Stimulated activated CD8-positive, alpha-beta memory T cell treated with anti-CD3 and anti-CD28 coated beads, Interleukin-2, amount 100 ng/mL, for 1 hour (primary cell): ENCODE measurements around the gene COPS6.

Experiments used
- DNase-seq, 2 donors: peaks; one replicate each; pipeline ENCODE4 v3.0.0-alpha.2; 2020; ENCODE audit warnings: low read depth in 2 of 2

The COPS6 gene

DNA sequence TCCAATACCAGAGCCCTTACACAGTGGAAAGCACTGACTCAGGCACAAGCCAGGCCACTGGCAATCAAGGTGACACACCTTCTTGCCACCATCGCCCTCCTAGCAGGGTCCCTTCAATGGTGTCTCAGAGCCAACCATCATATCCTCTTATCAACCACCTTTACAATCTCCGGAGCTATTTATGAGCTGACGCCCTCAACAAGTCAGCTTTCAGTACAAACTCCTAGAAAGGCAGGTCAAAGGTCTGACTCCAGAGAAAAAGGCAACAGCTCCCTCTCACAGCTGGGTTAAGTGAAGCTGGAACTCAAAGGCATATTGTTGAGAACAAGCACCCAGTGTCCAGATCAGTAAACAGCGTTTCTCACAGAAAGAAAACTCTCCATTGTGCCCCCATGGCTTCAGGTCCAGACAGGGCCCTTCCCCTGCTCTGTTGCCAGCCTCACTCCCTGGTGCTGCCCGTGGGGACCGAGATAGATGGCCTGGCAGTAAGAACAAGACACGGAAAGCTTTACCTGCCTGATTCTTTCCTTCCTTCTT lies 9.7 kb upstream of the COPS6 start:
- DNase-seq = no peak

GRCh38 chr7:100080907-100081534 lies 7.7 kb upstream of the COPS6 start:
- no peak for DNase-seq

DNA sequence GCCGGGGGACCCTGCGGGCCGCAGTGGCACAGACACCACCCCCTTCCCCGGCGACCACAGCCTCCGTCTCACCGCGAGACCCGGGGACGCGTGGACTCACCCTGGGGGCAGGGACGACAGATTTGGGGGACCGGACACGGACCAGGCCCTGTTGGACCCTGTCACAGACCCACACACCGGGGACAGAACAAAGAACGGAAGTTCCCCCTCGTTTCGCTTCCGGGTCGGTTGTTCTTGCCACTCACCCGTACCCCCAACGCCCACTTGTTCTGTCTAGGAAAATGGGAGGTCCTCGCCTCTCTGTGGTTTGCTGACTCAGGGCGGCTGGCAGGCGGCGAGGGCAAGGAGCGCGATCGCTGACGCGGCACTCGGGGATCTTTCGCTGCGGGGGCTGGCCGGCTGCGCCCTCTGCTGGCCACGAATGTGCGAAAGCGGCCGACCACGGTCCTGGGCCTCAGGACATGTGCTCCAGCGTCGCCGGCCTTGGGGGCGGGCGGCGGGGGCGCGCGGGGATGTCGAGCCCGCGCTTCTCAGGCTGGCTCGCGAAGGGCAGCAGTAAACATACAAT lies 7.2 kb upstream of the COPS6 start, which contains the start of gene ZNF3:
Gene ZNF3 (minus strand): TSS at position 189 of the 568 bp plus-strand sequence. CDS start 4,366 bp downstream, outside the sequence.
- DNase-seq = peak; percentile 93 to 95

- DNase-seq = no peak
These were observed 5.8 kb upstream of the COPS6 start for GRCh38 chr7:100082978-100083377.

DNA sequence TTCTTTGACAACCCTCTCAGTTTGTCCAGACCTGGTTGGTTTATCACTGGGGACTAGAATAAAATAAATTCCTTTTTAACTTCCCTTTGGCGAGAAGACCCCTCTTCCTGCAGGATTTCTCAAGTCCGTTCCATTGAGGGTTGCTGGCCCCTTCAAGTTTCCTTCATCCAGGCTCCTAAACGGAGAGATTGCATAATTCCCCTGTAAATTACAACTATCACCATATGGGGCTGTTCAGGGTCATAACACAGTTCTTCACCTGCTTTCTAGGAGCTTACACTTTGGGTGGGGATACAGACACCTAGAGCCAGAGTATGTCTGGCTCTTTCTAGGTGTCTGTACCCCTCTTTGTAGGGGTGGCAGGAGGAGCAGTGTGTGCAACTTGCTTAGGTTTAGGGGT lies 3.3 kb upstream of the COPS6 start:
- no peak for DNase-seq

DNA sequence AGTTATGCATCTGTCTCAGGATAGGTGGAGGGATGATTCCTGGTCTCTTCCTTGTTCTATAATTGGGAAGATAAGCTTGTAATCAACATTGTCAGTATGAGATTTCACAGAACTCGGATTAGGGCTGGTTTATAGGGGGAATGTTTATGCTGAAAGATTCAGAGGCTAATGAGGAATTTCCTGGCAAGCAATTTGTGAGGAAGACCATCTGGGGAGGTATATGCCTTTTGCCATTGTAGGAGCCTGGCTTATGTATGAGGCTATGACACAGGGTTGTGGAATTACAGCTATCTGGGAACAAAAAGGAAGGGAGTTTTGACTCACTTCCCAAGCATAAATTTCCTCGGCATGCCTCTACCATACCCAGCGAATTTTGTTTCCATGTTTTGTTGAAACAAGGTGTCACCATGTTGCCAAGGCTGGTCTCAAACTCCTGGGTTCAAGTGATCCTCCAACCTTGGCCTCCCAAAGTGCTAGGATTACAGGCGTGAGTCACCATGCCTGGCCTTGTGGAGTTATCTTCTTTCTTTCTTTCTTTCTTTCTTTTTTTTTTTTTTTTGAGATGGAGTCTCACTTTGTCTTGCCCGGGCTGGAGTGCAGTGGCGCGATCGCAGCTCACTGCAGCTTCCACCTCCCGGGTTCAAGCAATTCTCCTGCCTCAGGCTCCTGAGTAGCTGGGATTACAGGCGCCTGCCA lies 1.6 kb upstream of the COPS6 start:
- DNase-seq = no peak

GRCh38 chr7:100088095-100088620 lies 611 bp upstream of the COPS6 start:
- DNase-seq = no peak

- DNase-seq = no peak
These were observed 858 bp downstream of the COPS6 start for GRCh38 chr7:100089458-100090196.

GRCh38 chr7:100090527-100091410 lies 2.0 kb downstream of the COPS6 start:
- no peak for DNase-seq

- no peak for DNase-seq
These were observed 2.8 kb downstream of the COPS6 start for GRCh38 chr7:100091411-100092181.

GRCh38 chr7:100093054-100093453 lies 4.3 kb downstream of the COPS6 start:
- no peak for DNase-seq

GRCh38 chr7:100093498-100093897 lies 4.7 kb downstream of the COPS6 start:
- DNase-seq = no peak

- no peak for DNase-seq
These were observed 5.2 kb downstream of the COPS6 start for GRCh38 chr7:100093925-100094486.

- no peak for DNase-seq
These were observed 6.5 kb downstream of the COPS6 start for GRCh38 chr7:100095289-100095688.

DNA sequence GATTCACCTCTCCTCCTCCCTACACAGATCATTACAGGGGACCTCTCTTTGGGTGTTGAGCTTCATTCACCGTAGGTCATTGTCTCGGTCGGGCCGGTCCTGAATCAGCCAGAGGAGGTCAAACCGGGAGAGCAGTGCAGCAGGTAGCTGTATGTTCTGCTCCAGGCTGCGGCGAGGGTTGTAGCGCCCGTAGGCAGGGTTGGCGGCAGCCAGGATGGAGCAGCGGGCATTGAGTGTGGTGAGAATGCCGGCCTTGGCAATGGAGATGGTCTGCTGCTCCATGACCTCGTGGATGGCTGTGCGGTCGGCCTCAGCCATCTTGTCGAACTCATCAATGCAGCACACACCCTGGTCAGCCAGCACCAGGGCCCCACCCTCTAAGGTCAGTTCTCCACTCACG lies 6.9 kb downstream of the COPS6 start:
- no peak for DNase-seq

GRCh38 chr7:100098913-100099312 lies 10.1 kb downstream of the COPS6 start:
- DNase-seq = no peak

DNA sequence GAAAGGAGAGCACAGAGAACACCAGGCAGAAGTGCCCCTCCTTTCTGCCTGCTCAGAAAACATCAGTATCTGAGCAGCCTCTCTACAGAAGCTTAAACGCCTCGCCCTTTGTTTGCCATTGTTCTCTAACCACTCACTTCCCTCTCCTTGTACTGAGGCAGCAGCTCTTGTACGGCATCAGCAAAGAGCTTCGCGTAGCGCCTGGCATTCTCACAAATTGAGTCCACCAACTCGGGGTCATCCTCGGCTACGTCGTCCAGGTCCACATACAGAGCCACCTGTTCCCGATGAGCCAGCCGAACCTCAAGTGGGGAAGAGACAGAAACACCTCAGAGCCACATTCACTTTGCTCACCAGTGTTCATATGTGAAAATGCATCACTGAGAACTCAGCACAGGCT lies 10.7 kb downstream of the COPS6 start:
- DNase-seq = no peak

- peak; percentile 65 to 73 for DNase-seq
These were observed 11.7 kb downstream of the COPS6 start for GRCh38 chr7:100100420-100101015.
